GM21576 (cell line): ENCODE results near the gene SYT13.

ENCODE experiments used
- ATAC-seq: cut with Tn5 transposase; IDR thresholded peaks from one replicate; pipeline ENCODE4 v1.9.1; 2021; ENCODE audit warnings: mild to moderate bottlenecking, moderate library complexity; ENCODE audit not compliant: unreplicated experiment

The SYT13 gene

GRCh38 chr11:45285930-45286632, at the start of gene SYT13:
TSS of gene SYT13 (minus strand) at chr11:45286341. CDS start at chr11:45286207, 134 bp downstream.
- ATAC-seq: no peak

- ATAC-seq: no peak
Observed at GRCh38 chr11:45335434-45335833, 49.3 kb upstream of the SYT13 start.

GRCh38 chr11:45334836-45335235, 48.7 kb upstream of the SYT13 start:
- no peak for ATAC-seq

- no peak for ATAC-seq
Observed at GRCh38 chr11:45334410-45334809, 48.3 kb upstream of the SYT13 start.

GRCh38 chr11:45333001-45333971, 47.1 kb upstream of the SYT13 start:
- no peak for ATAC-seq

DNA sequence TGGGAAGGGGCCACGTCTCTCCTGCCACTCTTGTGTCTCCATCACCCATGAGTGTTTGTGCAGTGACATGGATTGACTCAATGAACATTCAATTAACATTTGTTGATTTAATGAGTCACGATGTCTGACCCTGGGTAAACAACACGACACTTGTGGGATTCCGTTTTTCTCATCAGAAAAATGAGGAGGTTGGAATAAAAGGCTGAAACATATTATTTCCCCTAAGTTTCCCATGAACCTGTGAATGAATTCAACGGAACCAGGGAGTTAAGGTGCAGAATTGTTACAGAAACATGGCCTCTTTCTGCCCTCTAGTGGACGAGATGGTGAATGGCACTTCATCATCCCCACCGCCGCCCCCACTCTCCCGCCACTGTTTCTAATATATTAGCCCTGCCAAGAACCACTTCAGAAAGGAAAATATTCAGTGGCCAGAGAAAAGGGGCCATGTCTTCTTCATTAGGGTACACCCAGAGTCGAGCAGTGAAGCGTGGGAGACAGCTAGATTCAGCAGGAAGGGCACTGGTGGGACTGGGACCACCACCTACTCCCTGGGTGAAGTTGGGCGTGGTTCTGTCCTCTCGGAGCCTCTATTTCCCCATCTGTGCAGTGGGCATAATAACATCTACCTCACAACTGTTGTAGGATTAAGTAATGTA, 46.3 kb upstream of the SYT13 start:
- no peak for ATAC-seq

DNA sequence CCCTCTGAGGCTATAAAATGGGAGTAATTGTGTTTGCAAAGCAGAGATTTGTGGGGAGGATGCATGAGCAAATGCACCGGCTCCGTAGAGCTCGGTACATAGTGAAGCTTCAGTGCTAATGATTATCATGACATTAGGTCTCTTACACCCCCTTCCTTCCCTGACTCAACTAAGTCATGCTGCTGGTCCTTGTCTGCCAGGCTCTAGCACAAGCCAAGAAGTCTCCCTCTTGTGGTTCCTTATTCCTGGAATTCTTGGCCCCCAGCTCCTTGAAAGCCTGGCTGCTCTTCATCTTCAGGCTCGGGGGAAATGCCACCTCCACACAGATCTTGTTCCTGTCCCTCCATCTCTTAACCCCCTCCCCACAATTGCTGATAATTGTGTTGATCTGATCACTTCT, 45.7 kb upstream of the SYT13 start:
- ATAC-seq: no peak

DNA sequence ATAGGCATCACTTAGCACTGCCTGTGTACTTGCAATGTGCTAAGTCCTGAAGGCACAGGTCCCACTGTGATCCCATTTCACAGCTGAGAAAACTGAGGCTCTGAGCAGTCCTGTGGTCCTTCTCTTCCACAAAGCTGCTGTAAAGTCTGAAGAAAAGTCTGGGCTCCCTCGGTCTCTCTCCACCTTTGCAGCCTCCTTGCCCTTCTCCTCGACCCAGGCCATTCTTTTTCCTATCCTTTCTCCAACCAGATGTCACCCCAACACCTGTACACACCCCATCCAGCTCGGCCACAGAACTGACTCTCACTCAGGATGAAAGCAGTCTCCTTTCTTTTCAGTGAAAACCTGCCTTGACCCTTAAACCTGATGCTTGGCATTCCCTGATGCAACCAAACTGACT, 42.6 kb upstream of the SYT13 start:
- no peak for ATAC-seq

DNA sequence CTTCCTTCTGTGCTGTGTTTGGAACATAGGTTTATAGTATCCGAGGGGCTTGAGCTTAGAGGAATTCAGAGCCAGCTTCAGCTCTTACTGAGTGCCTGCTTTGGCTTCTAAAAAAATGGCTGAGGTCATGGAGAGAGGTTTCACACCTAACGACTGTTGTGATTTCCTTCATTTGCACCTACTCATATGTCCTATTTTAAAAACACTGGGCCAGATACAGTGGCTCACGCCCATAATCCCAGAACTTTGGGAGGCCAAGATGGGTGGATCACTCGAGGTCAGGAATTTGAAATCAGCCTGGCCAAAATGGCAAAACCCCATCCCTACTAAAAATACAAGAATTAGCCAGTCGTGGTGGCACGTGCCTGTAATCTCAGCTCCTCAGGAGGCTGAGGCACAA, 38.3 kb upstream of the SYT13 start:
- no peak for ATAC-seq

DNA sequence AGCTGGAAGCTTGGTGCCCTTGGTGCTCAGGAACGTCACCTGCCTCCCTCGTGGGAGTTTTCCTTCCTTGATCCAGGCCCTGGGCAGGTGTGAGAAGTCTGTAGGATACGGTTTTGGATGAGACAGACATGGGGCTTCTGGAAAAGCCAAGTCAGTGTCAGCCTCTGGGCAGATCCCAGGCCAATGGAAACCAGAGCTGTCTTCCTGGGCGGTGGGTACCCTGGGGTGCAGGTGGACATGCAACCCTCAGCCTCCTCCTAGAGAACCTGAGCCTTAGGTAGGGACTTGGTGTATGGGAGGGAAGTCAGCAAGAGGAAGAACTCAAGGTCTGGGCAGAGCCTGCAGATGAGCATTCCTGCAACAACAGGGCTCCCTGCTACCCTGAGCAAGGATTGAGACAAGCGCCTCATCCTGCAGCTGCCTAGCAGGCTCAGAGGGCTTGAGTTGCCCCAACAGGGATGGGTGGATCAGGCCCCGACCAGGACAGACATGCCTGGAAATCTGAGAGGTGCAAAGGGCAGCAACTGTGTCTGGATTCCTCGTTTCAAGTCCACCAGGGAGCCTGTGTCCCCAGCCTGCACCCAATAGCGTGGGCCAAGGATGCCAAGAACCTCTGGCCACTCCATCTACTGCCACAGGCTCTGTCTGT, 37.6 kb upstream of the SYT13 start:
- ATAC-seq: no peak

DNA sequence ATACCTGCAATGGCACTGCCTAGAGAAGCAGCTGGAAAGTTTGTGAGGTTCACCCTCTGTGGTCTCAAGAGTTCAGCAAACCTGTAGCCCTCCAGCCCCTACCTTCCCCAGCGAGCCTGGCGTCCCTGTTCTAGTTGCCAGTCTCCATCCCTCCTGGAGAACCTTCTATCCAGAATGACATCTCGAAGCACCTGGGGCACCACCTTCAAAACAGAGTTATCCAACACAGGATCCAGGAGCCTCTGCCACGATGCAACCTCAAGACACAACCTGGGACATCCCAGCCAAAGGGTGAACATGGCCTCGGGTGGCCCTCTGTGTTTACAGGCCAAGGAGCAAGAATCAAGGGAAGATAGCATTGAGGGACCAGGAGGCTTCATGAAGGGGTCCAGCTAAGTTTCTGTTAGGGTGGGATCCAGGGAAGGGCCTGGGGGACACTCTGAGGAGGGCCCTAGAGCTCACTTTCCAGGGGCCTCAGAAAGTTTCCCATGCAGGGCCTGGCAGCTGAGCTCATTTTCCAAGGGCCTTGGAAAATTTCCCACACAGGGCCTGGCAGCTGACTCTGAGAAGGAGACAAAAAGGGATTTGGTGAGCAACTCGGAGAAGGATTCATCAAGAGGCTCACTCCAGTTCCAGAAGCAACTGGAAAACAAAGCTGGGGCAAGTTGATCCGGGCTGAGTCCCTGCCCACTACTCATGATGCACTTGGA, 36.9 kb upstream of the SYT13 start:
- no peak for ATAC-seq

GRCh38 chr11:45322111-45322705, 36.1 kb upstream of the SYT13 start:
- ATAC-seq: no peak

- ATAC-seq: no peak
Observed at GRCh38 chr11:45321669-45322068, 35.5 kb upstream of the SYT13 start.

GRCh38 chr11:45321031-45321595, 35.0 kb upstream of the SYT13 start:
- no peak for ATAC-seq

- no peak for ATAC-seq
Observed at GRCh38 chr11:45320371-45320770, 34.2 kb upstream of the SYT13 start.

DNA sequence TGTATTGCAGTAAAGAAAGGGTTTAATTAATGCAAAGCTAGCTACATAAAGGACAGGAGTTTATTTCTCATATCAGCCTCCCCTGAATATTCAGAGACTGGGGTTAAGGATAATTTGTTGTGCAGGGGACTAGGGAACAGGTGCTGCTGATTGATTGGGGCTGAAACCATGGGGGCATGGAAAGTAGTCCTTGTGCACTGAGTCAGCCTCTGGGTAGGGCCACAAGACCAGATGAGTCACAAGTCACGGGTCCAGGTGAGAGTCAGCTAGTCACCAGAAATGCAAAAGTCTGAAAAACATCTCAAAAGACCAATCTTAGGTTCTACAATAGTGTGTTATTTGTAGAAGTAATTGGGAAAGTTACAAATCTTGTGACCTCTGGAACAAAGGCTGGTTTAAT, 32.9 kb upstream of the SYT13 start:
- no peak for ATAC-seq

DNA sequence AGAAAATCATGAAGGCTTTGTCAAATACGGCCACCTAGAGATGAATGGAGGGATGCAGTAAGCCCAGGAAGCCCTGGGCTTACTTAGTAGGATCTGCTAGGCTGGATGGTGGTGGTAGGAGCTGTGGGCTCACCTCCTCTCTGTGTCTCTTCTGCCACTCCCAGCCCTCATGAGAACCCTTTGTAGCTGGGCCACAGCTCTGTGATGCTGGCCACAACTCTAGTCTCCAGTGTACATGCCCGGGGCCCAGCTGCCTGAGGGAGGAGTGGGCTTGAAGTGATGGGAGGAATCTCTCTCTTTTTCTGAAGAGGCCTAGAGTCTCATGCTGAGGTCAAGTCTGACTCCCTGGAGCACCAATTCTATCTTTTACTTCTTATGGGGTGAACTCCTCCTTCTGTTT, 32.4 kb upstream of the SYT13 start:
- ATAC-seq: no peak

DNA sequence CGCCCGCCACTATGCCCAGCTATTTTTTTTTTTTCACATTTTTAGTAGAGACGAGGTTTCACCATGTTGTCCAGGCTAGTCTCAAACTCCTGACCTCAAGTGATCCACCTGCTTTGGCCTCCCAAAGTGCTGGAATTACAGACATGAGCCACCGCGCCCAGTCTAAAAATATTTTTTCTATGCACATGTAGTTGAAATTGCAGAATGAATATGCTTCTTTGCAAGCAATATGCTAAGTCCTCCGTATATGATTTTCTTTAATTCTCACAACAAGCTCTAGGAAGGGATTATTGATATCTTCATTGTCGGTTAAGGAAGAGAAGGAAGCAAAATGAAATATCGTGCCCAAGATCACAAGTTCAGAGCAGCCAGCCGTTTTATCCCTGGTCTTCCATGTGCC, 30.1 kb upstream of the SYT13 start:
- no peak for ATAC-seq

DNA sequence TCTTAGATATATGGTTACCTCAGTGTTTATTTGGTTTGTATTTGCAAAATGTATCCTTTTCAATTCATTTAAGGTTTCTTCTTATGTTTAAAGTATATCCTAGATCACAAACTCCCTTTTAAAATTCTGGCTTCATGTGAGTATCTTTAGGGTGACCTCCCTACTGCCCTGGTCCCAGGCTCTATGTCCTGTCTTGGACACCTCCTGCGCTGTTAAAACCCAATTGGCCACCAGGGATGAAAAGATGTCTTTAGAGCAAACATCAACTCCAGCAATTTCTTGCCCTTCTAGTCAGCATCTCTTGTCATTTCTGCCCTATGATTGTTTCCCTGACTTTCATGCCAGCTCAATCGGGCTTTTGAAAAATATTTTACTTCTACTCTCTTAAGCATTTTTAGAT, 28.8 kb upstream of the SYT13 start:
- no peak for ATAC-seq
